Lower leg skin (tissue), 4 donors: Measurements from ENCODE around the gene SCN2B. TPM values are rescaled to one million over a fixed set of nuclear protein-coding genes. Genes with fewer than 3 reads are reported as not detected.

ENCODE experiments used
- DNase-seq, 2 donors: peaks; one replicate each; pipeline ENCODE4 v3.0.0-alpha.2; 2019; ENCODE audit warnings: low spot score in 2 of 2
- H3K4me3 ChIP-seq: fragments of 200-600 bp; sonication (generic); 2 replicates; pipeline ENCODE4 v1.5.1; 2017; ENCODE audit warnings: mild to moderate bottlenecking, low read depth; ENCODE audit not compliant: poor library complexity, severe bottlenecking
- CTCF ChIP-seq, 3 donors: fragments of 450-650 bp; IDR thresholded peaks; one replicate each; pipeline ENCODE4 v1.5.1; 2016; ENCODE audit warnings: antibody characterized with exemption in 3 of 3, mild to moderate bottlenecking in 3 of 3, moderate library complexity in 2 of 3
- POLR2A ChIP-seq, 2 donors: fragments of 450-650 bp; IDR thresholded peaks; one replicate each; pipeline ENCODE4 v1.6.1; 2016 to 2017; ENCODE audit warnings: antibody characterized with exemption in 2 of 2, mild to moderate bottlenecking in 1 of 2, moderate library complexity in 1 of 2
- WGBS, 2 donors: methylation state at CpG; one replicate each; pipeline ENCODE4 v1.1.5; 2018; 5-methylcytosine and 5-hydroxymethylcytosine counted together
- intact Hi-C: fragments of 100-400 bp; cut with DNase I; formaldehyde crosslinking; loops from one replicate; pipeline ENCODE4 v1.15.0; 2023; ENCODE audit warnings: low total_unique reads
- total RNA-seq, 4 donors: library from RNA; depleted of rRNA; stranded (reverse); fragments of >200 nt; gene quantifications; one replicate each; pipeline ENCODE4 v1.1.0, GENCODE V29; 2016

SCN2B gene
- total RNA-seq, 4 donors from 2014 or later, result 0.06 TPM; not detected in 3

GRCh38 chr11:118120793-118121192, 55.6 kb downstream of the SCN2B start:
- H3K4me3 ChIP-seq, result no peak overlapping the region
- intact Hi-C loops, result no loop called here
- no peak for DNase-seq
- WGBS, 2 donors, result 87 to 95% methylated on average over 1 of the region's 1 CpG
- TF ChIP-seq POLR2A (IDR thresholded peaks at IDR 0.05) (no peak), CTCF (IDR thresholded peaks at IDR 0.05) (no peak)

DNA sequence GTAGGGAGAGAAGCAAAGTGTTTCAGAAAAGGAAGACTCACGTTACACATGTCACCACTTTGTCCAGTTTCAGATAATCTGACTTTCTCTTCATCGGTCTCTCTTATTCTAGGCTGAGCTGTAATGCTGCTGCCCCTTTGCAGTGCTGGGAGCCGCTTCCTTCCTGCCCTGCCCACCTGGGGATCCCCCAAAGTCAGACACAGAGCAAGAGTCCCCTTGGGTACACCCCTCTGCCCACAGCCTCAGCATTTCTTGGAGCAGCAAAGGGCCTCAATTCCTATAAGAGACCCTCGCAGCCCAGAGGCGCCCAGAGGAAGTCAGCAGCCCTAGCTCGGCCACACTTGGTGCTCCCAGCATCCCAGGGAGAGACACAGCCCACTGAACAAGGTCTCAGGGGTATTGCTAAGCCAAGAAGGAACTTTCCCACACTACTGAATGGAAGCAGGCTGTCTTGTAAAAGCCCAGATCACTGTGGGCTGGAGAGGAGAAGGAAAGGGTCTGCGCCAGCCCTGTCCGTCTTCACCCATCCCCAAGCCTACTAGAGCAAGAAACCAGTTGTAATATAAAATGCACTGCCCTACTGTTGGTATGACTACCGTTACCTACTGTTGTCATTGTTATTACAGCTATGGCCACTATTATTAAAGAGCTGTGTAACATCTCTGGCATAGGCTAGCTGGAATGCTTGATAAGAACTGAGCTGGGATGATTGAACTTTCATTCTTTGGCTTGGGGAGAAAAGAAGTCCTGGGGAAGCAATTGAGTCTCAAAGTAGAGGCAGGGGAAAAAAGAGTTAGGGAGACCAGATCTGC, 58.4 kb downstream of the SCN2B start:
- WGBS, 2 donors, result 85 to 90% methylated on average over 9 of the region's 9 CpGs
- no peak for TF ChIP-seq CTCF (IDR thresholded peaks at IDR 0.05)
- TF ChIP-seq POLR2A (IDR thresholded peaks at IDR 0.05), result no peak
- DNase-seq, result no peak
- intact Hi-C loops, result no loop called here
- H3K4me3 ChIP-seq, result no peak overlapping the region

GRCh38 chr11:118115048-118115447, 61.4 kb downstream of the SCN2B start:
- DNase-seq, result no peak
- intact Hi-C loops, result no loop called here
- WGBS, 2 donors, result 90% methylated on average over 7 of the region's 7 CpGs
- TF ChIP-seq POLR2A (IDR thresholded peaks at IDR 0.05) (no peak), CTCF (IDR thresholded peaks at IDR 0.05) (no peak)
- H3K4me3 ChIP-seq, result no peak overlapping the region

DNA sequence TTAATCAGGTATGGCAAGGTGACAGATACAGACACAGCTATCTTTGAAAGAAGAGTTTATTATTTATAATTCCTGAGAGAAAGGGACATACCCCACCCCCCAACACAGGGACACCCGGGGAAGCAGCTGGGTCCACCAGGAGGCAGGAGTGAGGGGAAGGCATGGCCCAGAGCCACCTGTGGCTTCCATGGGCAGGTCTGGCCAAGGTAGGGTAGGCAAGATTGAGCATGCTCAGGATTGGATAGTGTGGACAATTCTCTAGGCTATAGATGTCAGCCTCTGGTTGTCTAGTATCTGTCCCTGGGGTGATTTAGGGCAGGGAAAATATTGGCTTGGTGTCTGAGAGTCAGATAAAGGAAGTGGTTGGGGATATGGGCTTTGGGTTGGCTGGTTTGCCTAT, 62.2 kb downstream of the SCN2B start:
- intact Hi-C loops, result no loop called here
- no peak overlapping the region for H3K4me3 ChIP-seq
- DNase-seq, result no peak
- 56 to 70% methylated on average over 1 of the region's 1 CpG for WGBS, 2 donors
- no peak for TF ChIP-seq POLR2A (IDR thresholded peaks at IDR 0.05)
- TF ChIP-seq CTCF (IDR thresholded peaks at IDR 0.05), result no peak

DNA sequence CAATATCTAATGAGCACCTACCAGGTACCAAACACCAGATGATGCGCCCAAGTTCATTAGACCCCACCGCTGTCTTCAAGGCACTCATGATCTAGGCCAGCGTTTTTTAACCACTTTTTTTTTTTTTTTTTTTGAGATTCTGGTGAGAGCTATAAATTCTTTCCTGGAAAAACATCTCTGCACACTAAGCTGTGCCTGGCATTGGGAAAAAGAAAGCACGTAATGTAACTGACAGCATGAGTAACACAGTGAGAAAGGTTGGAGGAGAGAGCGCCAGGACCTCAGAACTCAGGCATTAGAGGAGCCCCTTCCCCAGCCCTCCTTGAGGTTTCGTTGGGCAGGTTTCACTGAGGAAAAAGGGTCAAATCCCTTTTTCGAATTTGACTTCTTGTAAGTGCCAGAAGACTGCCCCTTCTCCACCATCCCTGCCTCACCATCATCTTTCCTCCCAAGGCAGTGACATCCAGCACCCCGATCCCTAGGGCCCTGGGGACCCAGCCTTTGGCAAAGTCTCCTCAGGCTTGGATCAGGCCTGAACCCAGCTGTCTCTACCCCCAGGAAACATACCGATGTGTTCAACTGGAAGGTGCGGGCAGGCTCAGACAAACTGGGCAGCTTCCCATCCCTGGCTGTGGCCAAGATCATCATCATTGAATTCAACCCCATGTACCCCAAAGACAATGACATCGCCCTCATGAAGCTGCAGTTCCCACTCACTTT, 63.6 kb downstream of the SCN2B start:
- no peak overlapping the region for H3K4me3 ChIP-seq
- no peak for DNase-seq
- intact Hi-C loops, result no loop called here
- WGBS, 2 donors, result 84 to 85% methylated on average over 11 of the region's 11 CpGs
- TF ChIP-seq CTCF (IDR thresholded peaks at IDR 0.05) (no peak), POLR2A (IDR thresholded peaks at IDR 0.05) (no peak)

Other genes starting within 250 kb of the SCN2B start
- gene TMPRSS13, start 247.2 kb downstream of the SCN2B start, total RNA-seq, result 100 to 1,000 TPM; 100 to 171 (median 127) TPM
- gene IL10RA, start 190.2 kb downstream of the SCN2B start, total RNA-seq, result 10 to 100 TPM in 2 of 4 donors, 1 to 10 TPM in 2; 5.7 to 14.9 (median 8.1) TPM
- gene TMPRSS4, start 99.6 kb downstream of the SCN2B start, total RNA-seq, result 1 to 10 TPM in 2 of 4 donors, under 1 TPM in 2; 0.56 to 4.6 (median 1.3) TPM
- not detected for gene SMIM35, start 89.7 kb downstream of the SCN2B start, total RNA-seq
- gene SCN4B, start 23.8 kb downstream of the SCN2B start, total RNA-seq, result 1 to 10 TPM in 3 of 4 donors, under 1 TPM in 1; 0.25 to 4.0 (median 1.9) TPM
- gene JAML, start 48.4 kb upstream of the SCN2B start, total RNA-seq, result 1 to 10 TPM in 1 of 4 donors, under 1 TPM in 3; 0.42 to 3.0 (median 0.61) TPM
- gene MPZL3, start 75.7 kb upstream of the SCN2B start, total RNA-seq, result 100 to 1,000 TPM in 1 of 4 donors, 10 to 100 TPM in 3; 55.9 to 120 (median 91.2) TPM
- gene MPZL2, start 87.7 kb upstream of the SCN2B start, total RNA-seq, result 10 to 100 TPM; 46.0 to 59.9 (median 53.5) TPM
- gene CD3E, start 128.1 kb upstream of the SCN2B start, total RNA-seq, result under 1 TPM in 3 of 4 donors, not detected in 1; 0.36 to 0.52 (median 0.46) TPM
- 1 to 10 TPM in 1 of 4 donors, under 1 TPM in 2, not detected in 1; 0.44 to 5.8 (median 0.46) TPM for gene CD3D, start 166.1 kb upstream of the SCN2B start, total RNA-seq
- under 1 TPM; 0.12 to 0.59 (median 0.37) TPM for gene CD3G, start 167.7 kb upstream of the SCN2B start, total RNA-seq
- gene UBE4A, start 183.0 kb upstream of the SCN2B start, total RNA-seq, result 10 to 100 TPM; 40.3 to 46.1 (median 44.4) TPM
- gene ATP5MG, start 225.0 kb upstream of the SCN2B start, total RNA-seq, result 10 to 100 TPM; 26.7 to 83.6 (median 44.8) TPM